ENCODE measurements around the gene ATP1A3. TPM values are rescaled to one million over a fixed set of nuclear protein-coding genes. Genes with fewer than 3 reads are reported as not detected.

The ATP1A3 gene
- polyA plus RNA-seq, 10 donors = 0.20 to 1.1 (median 0.61) TPM

DNA sequence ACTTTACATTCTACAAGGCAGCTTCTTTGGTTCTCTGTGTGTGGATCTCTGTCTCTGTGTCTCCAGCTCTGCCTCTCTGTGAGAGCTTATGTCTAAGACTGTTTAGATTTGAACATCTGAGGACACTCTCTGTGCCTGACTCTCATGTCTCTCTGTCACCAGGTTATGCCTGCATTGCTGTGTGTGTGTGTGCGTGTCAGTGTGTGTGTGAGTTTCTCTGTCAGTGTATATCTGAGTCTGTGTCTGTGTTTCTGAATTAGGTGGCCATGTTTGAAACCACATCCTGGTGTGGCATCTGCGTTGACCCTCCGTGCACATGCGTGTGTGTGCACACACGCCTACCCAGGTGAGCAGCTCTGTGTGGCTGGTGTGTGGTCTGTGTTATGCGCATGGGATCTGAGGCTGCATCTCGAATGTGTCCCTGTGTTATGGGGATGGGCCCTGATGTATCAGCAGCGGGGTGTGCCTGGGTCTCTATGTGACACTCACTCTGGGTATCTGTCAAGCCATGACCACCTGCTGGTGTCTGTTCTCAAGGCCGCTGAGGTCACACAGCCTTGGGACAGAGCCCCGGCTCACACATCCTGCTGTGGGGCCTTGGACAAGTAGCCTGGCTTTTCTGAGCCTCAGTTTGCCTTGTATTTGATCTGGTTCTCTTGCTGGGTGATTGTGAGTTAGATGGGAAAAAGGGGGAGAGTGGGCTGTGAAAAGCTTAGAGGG lies 6.7 kb downstream of the ATP1A3 start:
- DNase-seq = no peak

DNA sequence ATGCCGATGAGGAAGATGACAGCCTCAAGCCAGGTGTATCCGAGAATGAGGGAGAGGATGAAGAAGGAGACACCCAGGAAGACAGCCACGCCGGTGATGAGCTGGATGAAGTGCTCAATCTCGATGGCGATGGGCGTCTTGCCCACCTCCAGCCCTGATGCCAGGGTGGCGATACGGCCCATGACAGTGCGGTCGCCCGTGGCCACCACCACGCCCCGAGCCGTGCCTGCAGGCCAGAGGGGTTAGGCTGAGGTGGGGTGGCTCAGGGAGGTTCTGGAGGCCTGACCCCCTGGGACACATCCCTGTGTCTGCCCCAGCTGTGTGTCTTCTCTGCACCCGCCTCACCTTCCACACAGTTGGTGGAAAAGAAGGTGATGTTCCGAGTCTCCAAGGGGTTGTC lies 9.1 kb downstream of the ATP1A3 start:
- no peak for DNase-seq

DNA sequence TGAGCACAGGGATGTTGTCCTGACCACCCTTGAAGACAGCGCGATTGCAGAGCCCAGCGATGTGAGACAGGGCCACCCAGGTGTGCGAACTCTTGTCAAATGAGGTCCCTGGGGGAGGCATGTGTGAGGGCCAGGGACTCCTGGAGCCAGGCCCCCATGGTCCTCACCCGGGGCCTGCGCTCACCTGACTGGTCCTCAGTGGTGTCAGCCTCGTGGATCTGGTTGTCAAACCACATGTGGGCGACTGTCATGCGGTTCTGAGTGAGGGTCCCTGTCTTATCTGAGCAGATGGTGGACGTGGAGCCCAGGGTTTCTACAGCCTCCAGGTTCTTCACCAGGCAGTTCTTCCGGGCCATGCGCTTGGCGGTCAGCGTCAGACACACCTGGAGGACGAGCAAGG lies 12.3 kb downstream of the ATP1A3 start:
- no peak for DNase-seq

DNA sequence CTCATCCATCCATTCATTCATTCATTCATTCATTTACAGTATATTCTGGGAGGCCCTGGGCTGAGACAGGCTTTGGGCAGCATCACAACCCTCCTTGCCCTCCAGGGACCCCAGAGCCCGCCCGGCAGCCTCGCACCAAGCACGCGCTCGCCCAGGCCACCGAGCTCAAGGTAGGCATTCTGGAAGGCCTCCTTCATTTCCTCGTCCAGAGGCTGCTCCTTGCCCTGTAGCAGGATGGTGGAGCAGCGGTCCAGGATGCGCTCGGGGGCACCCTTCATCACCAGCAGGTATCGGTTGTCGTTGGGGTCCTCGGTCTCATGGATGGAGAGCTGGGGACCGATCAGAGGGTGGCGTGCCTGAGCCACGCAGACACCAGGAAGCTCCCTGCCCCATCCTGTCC lies 15.6 kb downstream of the ATP1A3 start:
- DNase-seq = no peak

DNA sequence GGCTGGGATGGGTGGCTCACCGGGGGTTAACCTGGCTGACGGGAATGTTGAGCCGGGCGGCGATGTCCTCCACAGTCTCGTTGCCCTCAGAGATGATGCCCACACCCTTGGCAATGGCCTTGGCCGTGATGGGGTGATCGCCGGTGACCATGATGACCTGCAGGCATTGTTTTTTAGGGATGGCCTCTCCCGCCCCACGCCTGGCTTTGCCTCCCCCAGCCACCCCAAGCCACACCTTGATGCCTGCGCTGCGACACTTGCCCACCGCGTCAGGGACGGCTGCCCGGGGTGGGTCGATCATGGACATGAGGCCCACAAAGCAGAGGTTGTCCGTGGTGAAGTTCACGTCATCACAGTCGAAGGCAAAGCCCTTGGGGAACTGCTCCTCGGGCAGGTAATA lies 16.1 kb downstream of the ATP1A3 start:
- no peak for DNase-seq

DNA sequence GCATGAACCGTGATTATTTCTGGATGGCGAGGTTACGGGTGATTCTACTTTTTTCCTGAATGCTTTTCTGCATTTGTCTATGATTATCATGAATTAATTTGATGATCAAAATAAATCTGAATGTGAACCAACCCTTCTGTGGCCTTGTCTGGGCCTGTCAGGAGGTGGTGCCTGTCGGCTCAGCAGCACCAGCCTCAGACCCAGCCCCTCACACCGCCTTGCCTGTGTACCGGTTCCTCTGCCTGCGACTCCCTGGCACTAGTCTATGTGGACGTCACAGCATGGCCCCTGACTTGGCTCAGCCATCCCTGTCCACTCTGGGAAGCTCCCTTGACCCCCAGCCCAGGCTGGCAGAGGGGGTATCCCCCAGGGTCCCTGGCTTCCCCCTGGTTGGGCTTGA lies 19.4 kb downstream of the ATP1A3 start:
- DNase-seq = no peak

DNA sequence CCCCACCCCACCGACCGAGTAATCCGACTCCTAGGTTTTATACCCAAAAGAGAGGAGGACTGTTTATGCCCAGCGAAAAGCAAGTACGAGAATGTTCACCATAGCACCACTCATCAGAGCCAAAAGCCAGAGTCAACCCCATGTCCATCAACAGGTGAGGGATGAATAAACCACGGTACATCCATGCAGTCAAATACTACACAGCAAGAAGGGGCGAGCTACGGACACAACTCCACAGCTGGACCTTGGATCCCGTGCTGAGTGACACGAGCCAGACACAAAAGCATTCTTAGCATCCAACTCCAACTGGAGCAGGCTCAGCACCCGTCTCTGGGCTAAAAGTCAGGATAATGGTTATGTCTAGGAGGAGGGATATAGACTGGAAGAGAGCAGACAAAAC lies 22.7 kb downstream of the ATP1A3 start:
- no peak for DNase-seq

DNA sequence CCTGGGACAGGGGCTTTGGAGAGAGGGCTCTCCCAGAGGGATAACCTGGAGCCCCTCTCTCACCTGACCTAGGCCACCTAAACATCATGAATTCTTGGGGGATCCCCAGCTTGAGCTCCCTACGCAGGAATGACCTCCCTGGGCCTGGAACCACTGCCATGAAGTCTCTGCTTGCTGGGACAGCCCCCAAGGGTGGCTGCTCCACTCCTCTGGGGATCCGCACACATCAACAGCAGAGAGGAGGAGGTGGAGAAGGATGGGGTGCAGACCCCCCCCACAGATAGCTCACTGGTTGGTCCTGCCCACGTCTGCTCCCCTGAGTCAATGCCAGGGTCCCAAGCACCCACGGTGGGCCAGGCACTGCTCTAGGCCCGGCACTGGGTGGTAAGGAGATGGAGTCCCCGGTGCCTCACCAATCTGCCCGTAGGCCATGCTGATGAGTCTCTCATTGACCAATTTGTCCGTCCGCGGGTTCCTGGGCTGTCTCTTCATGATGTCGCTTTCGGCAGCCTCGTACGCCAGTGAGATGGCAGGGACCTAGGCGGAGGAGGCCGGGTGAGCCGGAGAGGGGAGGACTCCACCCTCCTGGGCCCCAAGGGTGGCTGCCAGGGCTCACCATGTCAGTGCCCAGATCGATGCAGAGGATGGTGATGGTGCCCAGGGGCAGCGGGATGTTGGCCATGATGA lies 24.1 kb downstream of the ATP1A3 start:
- DNase-seq = no peak

DNA sequence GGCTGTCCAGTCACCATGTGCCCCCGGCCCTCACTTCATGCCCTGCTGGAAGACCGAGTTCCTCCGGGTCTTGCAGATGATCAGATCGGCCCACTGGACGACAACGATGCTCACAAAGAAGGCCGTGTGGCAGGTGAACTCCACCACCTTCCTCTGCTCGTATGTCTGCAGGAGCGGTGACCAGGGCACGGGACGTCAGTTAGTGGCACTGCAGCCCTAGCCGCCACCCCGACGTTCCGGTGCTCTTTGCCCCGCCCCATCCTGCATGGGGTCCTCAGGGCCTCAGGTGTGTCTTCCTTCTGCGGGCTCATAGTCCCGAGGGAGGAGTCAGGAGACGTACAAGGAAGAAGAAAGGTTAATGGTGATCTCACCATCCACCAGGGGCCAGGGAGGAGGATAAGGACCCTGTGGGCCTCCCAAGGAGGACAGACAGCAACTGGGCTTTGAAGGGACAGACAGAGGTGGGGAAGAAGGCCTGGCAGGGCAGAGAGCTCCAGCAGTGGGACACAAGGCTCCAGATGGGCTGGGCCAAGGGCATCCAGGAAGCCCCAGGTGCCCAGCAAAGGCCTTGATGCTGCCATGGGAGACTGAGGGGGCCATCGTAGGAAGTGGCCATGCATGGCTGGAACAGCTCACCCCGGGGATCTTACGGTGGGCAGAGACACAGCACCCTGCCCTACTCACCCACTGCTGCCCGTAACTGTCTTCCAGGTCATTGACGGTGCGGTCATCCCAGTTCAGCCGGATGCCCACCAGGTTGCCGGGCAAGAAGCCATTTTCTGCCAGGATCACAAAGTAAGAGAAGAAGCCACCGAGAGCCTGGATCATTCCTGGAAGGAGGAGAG lies 25.1 kb downstream of the ATP1A3 start:
- DNase-seq = no peak

DNA sequence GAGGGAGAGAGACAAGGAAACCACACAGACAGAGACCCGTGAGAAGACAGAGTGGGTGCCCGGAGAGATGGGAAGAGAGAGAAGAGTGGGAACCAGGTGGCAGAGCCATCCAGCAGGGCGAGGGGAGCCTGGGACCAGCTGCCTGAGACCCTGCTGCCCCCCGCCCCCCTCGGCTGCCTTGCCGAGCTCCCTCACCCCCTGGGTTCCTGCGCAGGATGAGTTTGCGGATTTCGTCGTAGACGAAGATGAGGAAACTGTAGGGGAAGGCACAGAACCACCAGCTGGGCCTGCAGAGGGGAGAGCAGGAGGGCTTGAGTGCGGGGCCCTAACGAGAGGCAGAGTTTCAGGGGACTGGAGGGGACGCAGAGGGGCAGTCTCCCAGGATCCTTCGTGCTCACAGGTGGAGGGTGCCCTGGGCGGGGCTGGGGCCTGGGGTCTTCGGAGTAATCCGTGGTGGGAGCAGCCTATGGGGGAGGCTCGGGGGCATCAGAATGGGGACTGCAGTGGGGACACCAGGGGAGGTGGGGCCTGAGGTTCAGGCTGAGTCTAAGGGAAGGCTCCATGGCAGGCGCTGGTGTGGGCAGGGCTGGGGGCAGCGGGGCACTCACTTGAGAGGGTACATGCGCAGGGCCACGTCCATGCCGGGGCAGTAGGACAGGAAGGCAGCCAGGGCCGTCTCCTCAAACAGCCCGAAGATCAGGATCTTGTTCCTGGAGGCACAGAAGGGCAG lies 26.8 kb downstream of the ATP1A3 start:
- DNase-seq = no peak

DNA sequence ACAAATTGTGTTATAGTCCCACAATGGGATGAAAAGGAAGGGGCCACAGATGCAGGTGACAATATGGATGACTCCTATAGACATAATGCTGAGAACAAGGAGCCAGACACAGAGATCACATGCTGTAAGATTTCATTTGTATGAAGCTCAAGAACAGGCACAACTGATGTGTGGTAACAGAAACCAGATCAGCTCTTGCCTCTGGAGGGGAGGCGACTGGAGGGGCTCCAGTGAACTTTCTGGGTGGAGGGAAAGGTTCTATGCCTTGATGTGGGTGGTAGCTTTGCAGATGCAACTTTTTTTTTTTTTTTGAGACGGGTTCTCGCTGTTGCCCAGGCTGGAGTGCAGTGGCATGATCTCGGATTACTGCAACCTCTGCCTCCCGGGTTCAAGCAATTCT lies 28.9 kb downstream of the ATP1A3 start:
- DNase-seq = no peak

DNA sequence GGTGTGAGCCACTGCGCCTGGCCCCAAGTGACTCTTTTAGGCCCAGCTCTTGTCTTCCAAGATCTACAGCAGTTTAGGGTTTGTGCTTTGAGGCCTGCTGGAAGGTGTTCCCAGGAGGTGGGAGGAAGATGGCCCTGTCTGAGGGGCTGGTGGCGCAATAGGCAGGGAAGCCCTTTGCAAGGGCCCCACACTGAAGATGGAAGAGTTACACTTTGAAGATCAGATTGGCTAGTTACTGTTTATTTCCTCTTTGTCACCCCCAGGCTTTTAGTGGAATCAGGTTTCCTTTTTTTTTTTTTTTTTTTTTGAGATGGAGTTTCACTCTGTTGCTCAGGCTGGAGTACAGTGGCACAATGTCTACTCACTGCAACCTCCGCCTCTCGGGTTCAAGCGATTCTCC lies 33.1 kb downstream of the ATP1A3 start:
- DNase-seq = no peak

DNA sequence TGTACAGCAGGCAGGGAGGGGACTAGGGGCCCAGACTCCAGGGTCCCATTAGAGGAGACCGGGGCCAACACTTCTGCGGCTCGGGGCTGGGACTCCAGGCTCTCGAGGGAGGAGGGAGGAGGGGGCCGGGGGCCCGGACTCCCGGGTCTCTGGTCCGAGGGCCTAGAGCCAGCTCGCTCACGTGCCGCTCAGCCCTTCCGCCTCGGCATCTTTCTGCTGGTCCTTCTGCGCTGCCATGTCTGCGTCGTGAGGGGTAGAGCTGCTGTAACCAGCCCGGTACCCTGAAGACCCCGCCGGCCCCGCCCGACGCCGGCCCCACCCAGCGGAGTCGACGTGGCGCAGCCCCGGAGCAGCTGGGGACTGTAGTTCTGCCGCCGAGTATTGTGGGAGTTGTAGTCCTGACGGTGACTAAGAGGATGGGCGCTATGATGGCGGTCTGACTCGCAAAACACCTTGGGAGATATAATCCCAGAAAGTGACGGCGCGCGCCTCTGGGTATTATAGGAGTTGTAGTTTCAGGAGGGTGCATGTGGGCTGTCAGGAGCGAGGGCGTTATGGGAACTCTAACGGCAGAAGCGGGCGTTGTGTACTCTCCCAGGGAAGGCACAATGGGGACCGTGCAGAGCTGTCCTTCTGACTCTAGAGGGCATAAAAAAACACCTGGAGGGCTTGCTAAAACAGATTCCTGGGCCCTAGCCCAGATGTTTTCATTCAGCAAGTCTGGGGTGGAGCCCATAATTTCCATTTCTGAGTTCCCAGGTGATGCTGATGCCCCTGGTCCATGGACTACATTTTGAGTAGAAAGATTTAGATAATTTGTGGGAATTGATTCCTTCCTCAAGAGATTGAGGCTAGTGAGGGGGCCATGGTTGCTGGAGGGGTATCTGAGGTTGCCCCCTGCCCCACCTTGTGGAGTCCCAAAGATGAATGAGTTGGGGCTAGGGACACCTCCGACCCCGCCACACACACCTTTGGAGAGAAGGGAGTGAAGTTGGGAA lies 34.7 kb downstream of the ATP1A3 start, which contains the start of gene RABAC1:
RABAC1 (minus strand) TSS at position 266 of the 998 bp plus-strand sequence; CDS start at position 237, 29 bp downstream.
- peak; percentile 93 to 97 (median 94) for DNase-seq

DNA sequence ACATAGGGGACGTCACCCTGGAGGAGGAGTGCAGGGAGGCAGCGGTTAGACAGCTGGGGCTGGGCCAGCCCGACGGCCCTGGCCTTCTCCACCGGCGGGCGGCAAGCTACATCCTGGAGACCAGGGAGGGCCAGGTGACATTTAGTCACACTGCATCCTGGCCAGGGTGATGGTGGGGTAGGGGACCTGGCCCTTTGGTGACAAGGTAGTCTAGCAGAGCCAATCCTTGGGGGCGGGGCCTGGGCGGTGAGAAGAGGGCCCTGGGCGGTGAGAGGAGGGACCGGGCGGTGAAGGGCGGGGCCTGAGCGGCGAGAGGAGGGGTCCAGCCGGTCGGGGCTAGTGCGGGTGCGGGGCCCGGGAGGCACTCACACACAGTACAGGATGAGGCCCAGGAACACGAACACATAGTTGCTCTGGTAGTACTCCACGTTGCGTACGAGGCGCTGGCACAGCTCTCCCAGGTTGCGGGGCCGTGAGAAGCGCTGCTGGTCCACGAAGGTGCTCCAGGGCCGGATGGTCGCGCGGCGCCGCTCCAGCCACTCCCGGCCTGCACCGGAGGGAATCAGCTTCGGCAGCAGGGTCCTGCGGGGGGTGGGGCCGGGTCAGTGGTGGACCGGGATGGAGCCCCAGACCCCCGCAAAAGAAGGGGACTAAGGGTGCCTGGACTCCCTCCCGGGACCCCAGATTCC lies 35.5 kb downstream of the ATP1A3 start:
- peak; percentile 67 to 94 (median 83) for DNase-seq

DNA sequence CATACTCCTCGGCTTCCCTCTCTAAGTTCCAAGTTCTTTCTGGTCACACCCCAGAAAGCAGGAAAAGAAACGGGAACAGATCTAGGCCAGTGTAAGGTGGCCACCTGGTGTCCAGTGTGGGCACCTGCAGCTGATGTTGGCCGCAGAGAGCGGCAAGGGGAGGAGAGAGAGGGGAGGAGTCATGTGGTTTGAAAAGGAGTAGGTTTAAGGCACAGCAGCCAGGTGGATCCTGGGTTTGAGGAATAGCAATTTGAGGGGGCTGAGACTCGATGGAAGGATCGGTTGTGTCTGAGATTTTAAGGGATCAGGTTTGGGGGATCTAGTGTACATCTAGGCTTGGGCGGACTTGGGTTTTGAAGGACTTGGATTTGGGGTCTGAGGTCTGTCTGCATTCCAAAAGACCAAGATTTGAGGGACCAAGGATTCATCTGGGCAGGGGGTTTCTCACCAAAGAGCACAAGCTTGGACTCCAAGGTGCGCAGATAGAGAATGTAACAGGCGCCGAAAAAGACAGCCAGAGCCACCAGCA lies 36.1 kb downstream of the ATP1A3 start:
- DNase-seq = peak; percentile 64 to 87 (median 75)

DNA sequence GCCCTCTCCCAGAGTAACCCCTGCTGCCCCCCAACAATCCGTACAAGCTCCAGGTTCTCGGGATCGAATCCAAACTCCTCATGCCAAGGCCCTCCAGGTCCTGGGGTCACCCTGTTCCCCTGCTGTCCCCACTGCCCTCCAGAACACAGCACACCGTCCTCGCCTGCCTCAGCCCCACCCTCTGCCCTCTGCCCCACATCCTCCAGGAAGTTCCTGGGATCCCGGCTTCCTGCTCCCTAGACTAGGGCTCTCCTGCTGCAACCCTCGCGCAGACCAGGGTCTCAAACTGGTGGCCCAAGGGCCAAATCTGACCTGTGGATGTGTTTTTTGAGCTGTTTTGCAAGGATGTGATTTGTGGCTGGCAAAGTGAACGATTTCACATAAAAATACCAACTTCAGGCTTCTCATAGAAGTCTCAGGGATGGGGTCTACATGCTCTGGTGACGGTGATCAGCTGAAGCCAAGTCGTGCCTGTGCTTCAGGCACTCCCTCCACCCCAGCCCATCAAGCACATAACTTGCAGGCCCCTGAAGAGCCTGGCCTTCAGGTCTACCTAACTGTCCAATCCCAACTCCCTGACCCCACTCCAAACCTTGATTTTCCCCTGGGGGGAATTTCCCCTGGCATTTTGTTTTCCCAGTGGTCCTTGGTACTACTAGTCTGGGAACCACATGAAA lies 36.7 kb downstream of the ATP1A3 start:
- no peak for DNase-seq

DNA sequence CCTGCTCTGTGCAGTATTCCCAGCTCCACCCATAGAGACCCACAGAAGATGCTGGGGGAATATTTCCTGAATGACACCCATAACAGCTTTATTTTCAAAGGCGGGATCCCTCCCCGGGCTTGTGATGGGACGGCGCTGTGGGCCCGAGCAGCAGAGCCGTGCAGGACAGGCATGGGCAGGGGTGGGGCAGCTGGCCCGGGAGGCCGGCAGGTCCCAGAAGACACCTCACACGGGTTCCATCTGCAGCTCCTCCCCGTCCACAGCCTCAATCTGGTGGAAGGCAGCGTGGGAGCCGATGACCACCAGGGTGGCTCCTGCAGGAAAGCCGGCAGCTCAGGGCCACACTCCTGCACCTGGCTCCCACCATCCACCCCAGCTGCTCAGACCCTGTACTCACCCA lies 37.4 kb downstream of the ATP1A3 start:
- no peak for DNase-seq

DNA sequence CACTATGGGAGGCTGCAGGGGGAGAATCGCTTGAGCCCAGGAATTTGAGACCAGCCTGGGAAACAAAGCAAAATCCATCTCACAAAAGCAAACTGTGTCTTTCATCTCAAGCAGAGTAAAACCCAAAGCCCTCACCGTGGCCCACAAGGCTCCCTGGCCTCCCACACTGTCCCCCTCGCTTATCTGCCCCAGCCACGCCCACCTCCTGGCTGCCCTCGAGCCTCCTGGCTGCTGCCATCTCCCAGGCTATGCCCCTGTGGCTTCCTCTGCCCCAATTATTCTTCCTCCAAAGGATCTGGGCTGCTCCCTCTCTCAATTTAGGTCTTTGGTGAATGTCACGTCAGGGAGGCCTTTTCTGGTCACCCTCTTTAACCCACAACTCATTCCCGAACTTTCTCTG lies 38.5 kb downstream of the ATP1A3 start:
- no peak for DNase-seq

DNA sequence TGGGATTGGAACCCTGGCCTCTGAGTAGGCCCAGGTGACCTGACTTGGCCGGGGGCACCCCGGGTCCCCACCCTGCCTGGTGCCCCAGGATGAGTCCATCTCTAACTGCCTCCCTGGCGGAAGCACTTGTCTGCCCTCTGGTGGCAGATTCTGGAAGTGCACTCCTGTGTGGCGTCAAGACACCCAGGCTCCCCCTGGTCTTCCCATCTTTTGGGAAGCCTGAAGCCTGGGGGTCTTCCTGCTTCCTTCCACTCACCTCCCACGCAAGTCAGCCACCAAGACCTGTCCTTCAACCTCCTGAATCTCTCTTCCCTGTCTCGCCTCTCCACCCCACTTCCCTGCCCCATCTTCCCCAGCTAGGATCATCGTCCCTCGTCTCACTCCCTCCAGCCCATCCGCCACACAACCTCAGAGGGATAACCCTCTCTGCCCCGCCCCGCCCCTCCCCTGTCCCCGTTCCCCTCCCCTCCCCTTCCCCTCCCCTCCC lies 42.3 kb downstream of the ATP1A3 start:
- DNase-seq = peak; percentile 54 to 83 (median 79)

Data from muscle of back (tissue), 11 donors.